Hematopoietic multipotent progenitor cell treated with erythropoietin and hydrocortisone succinate and interleukin-3 and kit ligand, for 6 days (in vitro differentiated cells): ENCODE measurements around the gene MAP7D1.
"Not testable (repeated sequence)": the region's sequence is repeated elsewhere in the genome, so short reads cannot be mapped to it uniquely, and the experiment has no call there.

Experiments used
- DNase-seq: peaks from one replicate; pipeline ENCODE4 v3.0.0-alpha.2; 2015

MAP7D1 gene

DNA sequence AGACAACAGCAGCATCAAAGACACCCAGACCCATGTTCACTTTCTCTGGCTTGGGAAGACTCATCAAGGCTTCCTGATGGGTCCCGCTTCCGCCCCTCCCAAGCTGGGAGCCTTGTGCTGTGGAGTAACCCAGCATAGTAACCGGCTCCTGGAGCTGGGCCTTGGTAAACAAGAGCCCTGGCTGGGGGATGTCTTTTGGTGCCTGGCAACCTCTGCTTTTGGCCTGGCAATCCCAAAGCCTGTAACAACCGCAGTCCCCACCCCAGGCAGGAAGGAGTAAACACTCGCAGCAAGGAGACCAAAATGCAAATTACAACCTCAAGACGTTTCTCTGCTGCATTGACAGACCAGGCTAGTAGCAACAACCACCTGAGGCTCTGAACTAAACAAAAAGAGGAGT is 51.4 kb downstream of the MAP7D1 start:
- DNase-seq: no peak

DNA sequence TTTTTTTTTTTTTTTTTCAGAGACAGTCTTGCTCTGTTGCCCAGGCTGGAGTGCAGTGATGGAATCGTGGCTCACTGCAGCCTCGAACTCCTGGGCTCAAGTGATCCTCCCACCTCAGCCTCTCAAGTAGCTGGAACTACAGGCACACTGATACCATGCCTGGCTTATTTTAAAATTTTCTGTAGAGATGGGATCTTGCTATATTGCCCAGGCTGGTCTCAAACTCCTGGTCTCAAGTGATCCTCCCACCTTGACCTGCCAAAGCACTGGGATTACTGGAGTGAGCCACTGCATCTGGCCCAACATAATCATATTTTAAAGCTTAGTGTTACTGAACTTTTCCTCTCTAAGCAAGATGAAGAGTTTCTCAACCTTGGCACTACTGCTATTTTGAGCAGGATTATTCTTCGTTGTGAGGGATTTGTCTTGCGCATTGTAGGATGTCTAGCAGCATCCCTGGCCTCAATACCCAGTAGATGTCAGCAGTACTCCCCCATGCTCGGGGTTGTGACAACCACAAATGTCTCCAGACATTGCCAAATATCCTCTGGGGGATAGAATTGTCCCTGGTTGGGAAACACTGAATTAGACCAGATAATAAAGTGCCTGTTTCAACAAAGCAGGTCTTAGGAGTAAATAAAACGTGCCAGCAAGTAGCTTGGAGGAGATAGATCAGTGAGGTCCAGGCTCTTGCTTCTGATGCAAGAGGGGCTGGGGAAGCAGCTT is 53.2 kb downstream of the MAP7D1 start:
- peak; percentile 66 for DNase-seq

DNA sequence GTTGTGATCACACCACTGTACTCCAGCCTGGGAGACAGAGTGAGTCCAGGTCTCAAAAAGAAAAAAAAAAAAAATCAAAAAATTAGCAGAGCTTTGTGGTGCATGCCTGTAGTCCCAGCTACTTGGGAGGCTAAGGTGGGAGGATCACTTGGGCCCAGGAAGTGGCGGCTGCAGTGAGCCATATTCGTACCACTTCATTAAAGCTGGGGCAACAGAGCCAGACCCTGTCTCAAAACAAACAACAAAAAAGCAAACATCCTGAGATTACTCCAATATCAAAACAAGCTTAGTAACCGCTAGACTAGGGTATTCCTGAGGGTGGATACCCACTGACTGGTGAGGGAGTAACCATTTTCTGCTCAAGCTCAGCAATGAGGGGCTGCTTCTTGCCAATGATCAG is 55.3 kb downstream of the MAP7D1 start:
- no peak for DNase-seq

DNA sequence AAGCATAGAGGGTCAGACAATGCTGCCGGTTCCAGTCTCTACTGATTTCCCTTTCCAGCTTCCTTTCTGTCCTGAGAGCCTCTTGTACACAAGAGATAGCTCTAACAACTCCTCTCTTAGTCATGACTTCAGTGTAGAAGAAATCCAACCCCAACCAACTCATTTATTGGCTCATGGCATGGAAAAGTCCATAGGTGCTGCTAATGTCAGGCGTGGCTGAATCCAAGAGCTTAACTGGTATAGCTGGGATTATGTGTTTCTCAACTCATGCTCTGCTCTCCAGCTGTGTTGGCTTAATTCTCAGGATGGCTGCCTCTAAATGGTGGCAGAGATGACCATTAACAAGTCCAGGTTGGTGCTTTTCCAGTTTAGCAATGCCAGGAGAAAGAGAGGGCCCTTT is 55.9 kb downstream of the MAP7D1 start:
- no peak for DNase-seq

DNA sequence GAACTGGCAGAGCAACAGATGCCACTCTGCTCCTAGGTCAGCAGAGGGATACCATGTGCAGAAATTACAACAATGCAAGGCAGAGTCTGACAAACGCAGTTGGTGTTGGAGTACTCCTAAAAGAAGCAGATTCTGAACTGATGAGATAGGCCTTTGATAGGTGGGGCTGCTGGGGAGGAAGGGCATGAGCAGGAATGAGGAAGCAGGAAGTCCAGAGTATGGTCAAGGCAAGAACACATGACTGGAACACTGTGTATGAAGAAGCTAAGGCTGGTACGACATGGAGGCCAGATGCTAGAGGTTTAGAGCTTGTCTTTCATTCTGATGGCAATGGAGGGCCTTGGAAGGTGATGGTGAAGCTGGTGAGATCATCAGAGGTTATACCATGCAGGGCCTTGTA is 56.8 kb downstream of the MAP7D1 start:
- peak; percentile 39 for DNase-seq

DNA sequence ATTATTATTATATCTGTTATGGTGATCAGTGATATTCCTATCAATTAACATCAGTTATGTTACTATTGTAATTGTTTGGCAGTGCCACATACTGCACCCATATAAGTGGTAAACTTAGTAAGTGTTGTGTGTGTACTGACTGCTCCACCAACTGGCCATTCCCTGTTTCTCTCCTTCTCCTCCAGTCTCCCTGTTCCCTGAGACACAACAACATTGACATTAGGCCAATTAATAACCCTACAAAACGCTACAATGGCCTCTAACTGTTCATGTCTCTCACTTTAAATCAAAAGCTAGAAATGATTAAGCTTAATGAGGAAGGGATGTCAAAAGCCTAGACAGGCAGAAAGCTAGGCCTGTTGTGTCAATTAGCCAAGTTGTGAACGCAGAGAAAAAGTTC is 61.7 kb downstream of the MAP7D1 start:
- DNase-seq: peak; percentile 33

DNA sequence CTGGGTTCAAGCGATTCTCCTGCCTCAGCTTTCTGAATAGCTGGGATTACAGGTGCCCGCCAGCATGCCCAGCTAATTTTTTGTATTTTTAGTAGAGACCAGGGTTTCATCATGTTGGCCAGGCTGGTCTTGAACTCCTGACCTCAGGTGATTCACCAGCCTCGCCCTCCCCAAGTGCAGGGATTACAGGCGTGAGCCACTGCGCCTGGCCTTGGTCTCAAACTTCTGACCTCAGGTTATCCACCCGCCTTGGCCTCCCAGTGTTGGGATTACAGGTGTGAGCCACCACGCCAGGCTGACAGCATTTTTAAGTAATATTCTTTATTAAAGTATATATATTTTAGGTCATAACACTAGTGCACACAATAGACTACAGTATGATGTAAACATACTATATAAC is 65.9 kb downstream of the MAP7D1 start:
- not testable (repeated sequence) for DNase-seq

DNA sequence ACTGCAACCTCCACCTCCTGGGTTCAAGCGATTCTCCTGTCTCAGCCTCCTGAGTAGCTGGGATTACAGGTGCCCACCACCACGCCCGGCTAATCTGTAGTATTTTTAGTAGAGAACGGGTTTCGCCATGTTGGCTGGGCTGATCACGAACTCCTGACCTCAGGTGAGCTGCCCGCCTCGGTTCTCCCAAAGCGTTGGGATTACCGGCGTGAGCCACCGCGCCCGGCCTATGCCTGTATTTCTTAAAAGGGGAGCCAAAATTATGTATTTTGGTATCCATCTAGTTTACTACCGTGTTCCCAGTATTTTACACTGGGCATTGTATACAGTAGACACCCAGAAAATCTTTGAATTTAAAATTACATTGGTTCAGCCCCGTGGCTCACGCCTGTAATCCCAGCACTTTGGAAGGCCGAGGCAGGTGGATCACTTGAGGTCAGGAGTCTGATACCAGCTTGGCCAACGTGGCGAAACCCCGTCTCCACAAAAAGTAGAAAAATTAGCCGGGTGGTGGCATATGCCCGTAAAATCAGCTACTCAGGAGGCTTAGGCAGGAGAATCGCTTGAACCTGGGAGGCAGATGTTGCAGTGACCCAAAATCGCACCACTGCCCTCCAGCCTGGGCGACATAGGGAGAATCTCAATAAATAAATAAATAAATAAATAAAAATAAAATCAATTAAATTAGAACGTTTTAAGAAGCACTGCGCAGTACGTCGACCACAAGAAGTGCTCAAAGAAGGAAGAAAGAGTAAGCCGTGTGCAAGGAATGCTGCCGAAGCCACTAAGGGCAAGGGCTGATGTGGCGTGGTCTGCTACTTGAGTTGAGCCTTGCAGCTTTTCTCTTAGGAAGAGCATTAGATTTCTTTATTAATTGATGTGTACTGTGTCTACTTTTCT is 66.8 kb downstream of the MAP7D1 start:
- DNase-seq: no peak

DNA sequence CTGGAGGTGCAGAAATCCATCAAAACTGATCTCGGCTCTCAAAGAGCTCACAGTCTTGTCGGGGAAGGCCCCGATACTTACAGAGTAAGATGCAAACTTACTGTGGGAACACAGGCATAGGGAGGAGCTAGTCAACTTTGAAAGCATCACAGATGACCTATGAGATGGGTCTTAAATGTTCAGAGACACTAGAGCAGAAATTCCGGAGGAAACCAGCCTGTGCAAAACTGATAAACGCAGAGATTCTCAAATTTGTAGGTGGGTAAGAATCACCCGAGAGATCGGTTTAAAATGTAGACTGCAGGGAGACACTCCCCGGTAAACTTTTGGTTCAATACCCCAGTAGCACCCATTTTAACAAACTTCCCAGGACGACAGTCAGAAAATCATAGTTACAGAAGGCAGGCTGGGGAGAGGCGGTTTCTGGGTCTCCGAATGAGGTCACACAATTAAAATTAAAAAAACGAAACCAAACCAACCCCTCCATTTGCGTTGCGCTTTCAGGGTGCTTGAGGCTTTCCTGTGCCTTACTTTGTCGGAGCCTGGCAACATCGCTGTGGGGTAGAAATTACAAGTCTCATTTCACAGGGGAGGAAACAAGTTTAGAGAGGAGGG is 67.5 kb downstream of the MAP7D1 start:
- peak; percentile 88 for DNase-seq

DNA sequence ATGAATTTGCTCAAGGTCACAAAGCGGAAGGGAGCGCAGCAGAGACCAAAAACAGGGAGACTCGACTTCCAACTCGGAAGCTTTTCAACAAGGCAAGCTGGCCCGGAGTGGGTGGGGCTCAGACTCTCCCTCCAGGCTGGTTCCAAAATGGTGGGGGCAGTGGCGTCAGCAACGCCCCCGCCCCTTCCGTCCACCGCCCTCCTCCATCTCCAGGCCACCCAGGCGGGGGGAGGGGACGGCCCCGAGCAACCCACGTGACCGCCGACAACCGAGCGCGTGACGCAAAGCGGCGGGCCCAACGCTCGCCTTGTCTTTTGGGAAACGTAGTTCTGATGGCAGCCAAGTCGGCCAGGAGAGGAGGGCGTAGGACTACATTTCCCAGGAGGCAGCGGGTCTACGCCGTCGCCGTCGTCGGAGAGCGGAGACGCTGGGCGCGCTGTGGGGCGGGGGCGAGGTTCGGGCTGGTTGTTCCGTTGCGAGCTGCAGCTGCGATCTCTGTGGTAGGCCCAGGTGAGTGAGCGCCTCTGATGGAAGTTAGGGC is 68.1 kb downstream of the MAP7D1 start, which contains the start of gene THRAP3:
Gene THRAP3, plus strand, starts transcription at position 448 of the 541 bp plus-strand sequence. CDS start 58,121 bp downstream, outside the sequence.
- peak; percentile 99 for DNase-seq

DNA sequence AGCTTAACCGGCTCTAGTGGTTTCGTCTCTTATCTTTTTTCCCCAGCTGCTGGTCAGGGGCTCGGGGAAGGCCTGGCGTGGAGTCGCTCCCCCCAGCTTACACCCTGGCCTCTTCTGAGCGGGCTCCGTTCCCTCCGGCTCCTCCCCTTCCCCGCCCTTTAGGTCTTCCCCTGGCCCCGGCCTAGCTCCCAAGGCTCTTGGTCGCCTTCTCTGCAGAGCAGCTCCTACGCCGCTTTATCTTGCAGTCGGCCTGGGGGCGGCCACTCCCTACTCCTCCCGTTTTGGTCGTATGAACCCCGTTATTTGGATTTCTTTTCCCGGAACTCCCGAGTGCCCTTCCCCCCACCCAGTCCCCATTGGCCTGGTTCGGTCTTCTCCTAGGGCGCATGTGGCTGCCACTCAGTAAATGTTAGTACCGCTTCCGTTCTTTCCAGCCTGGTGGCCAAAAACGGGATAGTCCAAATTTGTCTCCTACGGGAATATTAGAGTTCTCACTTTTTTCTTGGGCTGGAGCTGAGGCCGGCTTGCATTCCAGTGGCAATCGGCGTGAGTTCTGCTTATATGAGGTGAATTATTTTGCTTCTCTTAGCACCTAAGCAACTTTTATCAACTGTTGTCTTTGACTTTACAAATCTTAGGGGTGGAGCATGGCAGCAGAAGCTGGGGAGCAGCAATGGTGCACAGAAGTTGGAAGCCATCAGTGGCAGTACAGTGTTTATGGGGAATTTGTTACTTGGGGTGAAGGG is 68.8 kb downstream of the MAP7D1 start:
- DNase-seq: peak; percentile 96

DNA sequence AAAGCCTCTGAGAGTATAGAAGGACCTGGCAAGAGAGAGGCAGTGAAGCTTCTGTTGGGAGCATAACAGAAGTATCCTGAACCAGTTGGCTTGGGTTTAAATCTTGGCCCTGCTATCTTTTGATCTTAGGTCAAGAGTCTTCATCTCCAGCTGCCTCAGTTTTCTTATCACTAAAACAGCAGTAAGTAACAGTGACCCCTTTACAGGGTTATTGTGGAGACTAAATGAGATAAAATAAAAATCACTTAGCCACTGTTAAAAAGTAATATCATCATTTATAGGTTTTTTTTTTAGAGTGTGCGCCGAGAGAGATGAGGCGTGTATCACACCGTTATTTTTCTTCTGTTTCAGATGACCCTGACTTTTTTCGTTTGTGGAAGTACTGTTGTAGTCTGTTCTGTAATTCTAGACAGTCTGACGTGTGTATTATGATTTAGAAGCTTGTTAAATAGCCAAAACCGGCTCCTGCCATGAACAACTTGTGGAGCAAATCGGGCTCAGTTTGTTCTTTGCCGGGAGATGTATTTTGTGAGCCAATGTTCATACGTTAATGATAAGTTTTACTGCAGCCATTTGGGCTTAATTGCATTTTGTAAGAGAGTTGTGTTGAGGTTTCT is 69.4 kb downstream of the MAP7D1 start:
- DNase-seq: peak; percentile 59

DNA sequence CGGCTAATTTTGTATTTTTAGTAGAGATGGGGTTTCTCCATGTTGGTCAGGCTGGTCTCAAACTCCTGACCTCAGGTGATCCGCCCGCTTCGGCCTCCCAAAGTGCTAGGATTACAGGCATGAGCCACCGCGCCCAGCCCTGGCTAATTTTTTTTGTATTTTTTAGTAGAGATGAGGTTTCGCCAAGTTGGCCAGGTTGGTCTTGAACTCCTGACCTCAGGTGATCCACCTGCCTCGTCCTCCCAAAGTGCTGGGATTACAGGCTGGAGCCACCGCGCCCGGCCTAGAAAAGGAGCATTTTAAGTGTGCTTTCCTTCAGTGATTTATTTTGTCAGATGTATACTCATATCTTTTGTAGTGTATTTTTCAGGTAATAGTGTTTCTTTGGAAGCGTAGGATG is 74.3 kb downstream of the MAP7D1 start:
- DNase-seq: not testable (repeated sequence)
